ENCODE results near the gene PRAMEF13.
"Not testable (repeated sequence)": the region's sequence is repeated elsewhere in the genome, so short reads cannot be mapped to it uniquely, and the experiment has no call there.

Gene PRAMEF13, protein sequence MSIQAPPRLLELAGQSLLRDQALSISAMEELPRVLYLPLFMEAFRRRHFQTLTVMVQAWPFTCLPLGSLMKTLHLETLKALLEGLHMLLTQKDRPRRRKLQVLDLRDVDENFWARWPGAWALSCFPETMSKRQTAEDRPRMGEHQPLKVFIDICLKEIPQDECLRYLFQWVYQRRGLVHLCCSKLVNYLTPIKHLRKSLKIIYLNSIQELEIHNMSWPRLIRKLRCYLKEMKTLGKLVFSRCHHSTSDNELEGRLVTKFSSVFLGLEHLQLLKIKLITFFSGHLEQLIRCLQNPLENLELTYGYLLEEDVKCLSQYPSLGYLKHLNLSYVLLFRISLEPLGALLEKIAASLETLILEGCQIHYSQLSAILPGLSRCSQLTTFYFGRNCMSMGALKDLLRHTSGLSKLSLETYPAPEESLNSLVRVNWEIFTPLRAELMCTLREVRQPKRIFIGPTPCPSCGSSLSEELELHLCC

DNA sequence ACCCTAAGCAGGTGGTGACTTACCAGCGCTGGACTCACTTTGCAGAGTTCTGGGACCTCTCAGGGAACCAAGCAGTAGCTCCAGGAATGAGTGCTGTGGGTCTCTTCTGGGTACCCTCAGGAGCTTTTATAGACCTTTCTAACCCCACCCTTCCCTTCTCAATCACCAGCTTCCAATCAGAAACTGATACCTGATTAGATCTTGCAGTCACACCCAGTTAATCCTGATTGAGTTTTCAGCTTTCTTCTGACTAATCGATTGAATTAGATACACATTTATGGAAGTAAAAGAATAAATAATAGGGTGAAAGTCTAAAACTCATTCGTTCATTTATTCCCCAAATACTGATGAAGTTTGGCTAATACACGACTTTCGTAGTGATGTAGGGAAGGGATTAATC, at the start of gene PRAMEF13:
TSS of gene PRAMEF13 (minus strand) at position 101 of the 400 bp plus-strand sequence. CDS start 1,820 bp downstream, outside the sequence.
- DNase-seq = not testable (repeated sequence)

DNA sequence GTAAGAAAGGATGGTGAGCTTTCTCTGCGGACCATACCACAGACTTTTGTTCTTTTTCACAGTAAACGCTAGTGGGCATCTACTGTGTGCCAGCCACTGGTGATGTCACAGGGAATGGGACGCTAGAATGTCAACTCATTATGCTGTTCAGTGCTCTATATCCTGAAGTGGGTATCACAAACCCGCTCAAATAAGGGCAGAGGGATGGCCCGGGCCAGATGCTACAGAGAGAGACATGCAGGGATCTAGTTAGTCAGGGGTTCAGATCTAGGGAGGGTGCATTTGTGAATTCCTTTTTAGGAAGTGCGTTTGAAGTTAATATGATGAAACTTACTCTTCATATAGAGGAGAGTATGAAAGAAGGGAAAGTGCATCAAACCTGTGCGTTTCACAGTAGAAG, 45.9 kb upstream of the PRAMEF13 start:
- not testable (repeated sequence) for DNase-seq

DNA sequence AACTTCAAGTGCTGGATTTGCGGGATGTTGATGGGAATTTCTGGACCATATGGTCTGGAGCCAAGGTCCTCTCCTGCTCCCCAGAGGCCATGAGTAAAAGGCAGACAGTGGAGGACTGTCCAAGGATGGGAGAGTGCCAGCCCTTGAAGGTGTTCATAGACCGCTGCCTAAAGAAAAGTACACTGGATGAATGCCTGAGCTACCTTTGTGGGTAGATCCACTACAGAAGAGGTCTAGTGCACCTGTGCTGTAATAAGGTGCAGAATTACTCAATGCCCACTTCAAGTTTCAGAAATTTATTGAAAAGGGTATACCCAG, 45.3 kb upstream of the PRAMEF13 start:
- DNase-seq = not testable (repeated sequence)

DNA sequence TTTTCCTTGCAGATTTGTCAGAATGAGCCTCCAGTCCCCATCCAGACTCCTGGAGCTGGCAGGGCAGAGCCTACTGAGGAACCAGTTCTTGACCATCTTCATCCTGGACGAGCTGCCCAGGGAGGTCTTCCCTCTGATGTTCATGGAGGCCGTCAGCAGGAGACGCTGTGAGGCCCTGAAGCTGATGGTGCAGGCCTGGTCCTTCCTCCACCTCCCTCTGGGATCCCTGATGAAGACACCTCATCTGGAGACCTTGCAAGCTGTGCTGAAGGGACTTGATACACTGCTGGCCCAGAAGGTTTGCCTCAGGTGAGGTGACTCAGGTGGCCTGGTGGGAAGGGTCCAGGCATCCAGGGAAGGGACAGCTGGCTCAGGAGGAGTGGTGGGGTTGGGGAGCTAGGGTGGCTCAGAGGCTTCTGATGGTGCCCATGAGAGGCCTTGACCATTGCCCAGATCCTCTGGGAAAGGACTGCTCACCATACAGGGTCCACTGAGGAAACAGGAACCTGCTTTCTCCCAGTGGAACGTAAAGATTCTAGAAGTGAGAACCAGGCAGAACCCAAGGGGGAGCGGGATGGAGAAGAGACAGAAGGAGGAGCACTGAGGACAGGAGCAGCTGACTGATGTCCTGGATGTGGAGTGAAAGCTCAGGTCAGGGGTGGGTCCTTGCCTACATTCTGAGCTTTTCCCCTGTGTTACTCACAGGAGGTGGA, 44.8 kb upstream of the PRAMEF13 start:
- not testable (repeated sequence) for DNase-seq

DNA sequence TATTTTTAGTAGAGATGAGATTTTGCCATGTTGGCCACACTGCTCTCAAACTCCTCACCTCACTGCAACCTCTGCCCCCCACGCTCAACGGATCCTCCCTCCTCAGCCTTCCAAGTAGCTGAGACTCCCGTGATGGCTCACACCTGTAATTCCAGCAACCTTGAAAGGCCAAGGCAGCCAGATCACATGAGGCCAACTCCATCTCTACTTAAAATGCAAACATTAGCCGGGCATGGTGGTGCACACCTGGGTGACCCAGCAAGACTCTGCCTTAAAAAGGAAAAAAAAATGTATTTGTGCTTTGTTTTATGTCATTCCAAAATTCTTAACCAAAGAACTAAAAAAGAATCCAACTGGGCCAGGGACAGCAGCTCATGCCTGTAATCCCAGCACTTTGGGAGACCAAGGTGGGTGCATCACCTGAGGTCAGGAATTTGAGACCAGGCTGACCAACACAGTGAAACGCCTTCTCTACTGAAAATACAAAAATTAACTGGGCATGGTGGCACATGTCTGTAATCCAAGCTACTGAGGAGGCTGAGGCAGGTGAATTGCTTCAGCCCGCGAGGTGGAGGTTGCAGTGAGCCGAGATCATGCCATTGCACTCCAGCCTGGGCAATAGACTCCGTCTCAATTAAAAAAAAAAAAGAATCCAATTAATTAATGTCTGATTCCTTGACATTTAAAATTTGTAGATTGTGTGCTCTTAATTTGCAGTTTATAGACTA, 42.5 kb upstream of the PRAMEF13 start:
- not testable (repeated sequence) for DNase-seq

GRCh38 chr1:13239633-13240032, 38.4 kb upstream of the PRAMEF13 start:
- not testable (repeated sequence) for DNase-seq

GRCh38 chr1:13237572-13237971, 36.4 kb upstream of the PRAMEF13 start:
- not testable (repeated sequence) for DNase-seq

GRCh38 chr1:13234057-13234456, 32.8 kb upstream of the PRAMEF13 start:
- not testable (repeated sequence) for DNase-seq

GRCh38 chr1:13232056-13232455, 30.8 kb upstream of the PRAMEF13 start:
- not testable (repeated sequence) for DNase-seq

DNA sequence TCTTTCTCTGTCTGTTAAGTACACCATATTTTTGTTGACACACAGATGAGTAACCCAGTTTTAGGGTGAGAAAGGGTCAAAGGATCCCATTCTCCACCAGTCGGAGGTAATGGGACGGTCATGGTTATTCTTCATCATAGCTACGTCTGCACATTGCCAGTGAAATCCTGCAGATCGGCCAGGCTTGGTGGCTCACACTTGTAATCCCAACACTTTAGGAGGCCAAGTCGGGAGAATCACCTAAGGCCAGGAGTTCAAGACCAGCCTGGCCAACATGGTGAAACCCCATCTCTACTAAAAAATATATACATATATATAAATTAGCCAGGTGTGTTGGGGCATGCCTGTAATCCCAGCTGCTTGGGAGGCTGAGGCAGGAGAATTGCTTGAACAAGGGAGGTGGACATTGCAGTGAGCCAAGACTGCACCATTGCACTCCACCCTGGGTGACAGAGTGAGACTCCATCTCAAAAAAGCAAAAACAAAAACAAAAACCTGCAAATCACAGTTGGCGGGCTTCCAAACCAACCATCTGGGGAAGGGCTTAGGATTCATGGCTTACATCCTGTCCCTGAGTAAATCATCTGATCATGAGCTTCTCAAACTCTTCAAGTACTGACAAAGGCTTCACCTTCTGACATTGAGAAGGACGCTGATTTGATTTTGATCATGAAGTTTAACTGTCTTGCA, 30.0 kb upstream of the PRAMEF13 start:
- DNase-seq = not testable (repeated sequence)

GRCh38 chr1:13230601-13231000, 29.4 kb upstream of the PRAMEF13 start:
- not testable (repeated sequence) for DNase-seq

GRCh38 chr1:13230096-13230495, 28.9 kb upstream of the PRAMEF13 start:
- DNase-seq = not testable (repeated sequence)

DNA sequence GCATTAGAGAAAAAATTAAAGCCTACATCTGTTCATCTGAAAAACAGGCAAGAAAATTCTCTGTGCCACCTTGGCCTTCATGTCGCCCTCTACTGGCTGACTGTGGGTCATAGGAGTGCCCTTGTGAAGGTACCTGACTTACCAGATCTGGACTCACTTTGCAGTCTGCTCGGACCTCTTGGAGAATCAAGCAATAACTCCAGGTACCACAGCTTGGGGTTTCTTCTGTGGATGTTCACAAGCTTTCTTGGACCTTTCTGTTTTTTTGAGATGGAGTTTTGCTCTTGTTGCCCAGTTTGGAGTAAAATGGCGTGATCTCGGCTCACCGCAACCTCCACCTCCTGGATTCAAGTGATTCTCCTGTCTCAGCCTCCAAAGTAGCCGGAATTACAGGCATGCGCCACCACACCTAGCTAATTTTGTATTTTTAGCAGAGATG, 27.2 kb upstream of the PRAMEF13 start:
- DNase-seq = peak; percentile 5

GRCh38 chr1:13227271-13228055, 26.3 kb upstream of the PRAMEF13 start:
- DNase-seq = not testable (repeated sequence)

DNA sequence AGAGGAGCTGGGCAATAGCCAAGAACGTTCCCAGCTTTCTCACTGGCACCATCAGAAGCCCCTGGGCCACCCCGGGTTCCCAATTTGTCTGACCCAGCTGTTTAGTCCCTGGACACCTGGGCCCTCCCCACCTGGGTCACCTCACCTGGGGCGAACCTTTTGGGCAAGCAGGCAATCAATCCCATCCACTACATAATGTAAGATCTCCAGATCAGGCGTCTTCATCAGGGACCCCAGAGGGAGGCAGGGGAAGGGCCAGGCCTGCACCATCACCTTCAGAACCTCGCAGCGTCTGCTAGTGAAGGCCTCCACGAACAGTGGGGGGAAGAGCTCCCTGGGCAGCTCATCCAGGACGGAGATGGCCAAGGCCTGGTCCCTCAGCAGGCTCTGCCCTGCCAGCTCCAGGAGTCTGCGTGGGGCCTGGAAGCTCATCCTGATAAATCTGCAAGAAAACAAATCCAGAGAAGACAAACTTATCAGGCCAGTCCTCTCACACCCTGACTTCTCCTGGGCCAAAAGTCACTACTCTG, 24.5 kb upstream of the PRAMEF13 start, which contains the start of gene PRAMEF18:
TSS of gene PRAMEF18 (minus strand) at position 480 of the 530 bp plus-strand sequence. CDS start at position 432, 48 bp downstream.
- DNase-seq = not testable (repeated sequence)

- no peak for DNase-seq
These were observed 23.4 kb upstream of the PRAMEF13 start for GRCh38 chr1:13224480-13225060.

DNA sequence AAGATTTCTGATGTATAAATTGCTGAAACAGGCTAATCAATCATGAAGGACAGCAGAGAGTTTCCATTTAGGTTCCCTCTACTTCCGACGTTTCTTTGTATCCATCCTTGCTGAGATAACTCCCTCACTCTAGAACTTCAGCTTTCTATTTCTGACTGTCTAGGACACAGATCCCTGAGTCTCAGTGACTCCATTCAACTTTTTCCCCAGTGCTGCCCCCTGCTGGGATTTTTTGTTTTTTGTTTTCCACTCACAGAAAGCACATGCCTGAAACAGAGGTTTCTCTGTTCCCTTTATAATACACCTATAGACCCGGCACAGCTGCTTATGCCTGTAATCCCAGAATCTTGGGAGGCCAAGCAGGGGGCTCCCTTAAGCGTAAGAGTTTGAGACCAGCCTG, 21.6 kb upstream of the PRAMEF13 start:
- not testable (repeated sequence) for DNase-seq

- not testable (repeated sequence) for DNase-seq
These were observed 18.0 kb upstream of the PRAMEF13 start for GRCh38 chr1:13219203-13219602.

GRCh38 chr1:13216619-13217018, 15.4 kb upstream of the PRAMEF13 start:
- DNase-seq = not testable (repeated sequence)

DNA sequence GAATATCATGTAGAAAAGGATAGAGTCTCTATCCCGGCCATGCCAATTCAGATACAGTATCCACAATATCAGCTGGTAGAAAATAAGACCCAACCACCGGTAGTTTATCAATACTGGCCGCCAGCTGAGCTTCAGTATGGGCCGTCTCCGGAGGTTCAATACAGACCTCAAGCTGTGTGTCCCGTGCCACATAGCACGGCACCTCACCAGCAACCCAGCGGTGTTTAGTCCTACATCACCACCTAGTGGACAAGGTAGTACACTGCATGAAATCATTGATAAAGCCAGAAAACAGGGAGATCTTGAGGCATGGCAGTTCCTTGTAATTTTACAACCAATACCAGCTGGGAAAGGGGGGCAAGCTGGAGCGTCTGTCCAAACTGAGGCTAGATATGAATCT, 7.5 kb upstream of the PRAMEF13 start:
- DNase-seq = not testable (repeated sequence)

- DNase-seq = not testable (repeated sequence)
These were observed 29.7 kb downstream of the PRAMEF13 start, which contains the start of gene PRAMEF9 for GRCh38 chr1:13171548-13171947. Gene PRAMEF9 (plus strand): TSS chr1:13171848. CDS start chr1:13175281, 3,433 bp downstream.
